ENCODE measurements around the gene DVL3. TPM values are rescaled to one million over a fixed set of nuclear protein-coding genes. Genes with fewer than 3 reads are reported as not detected.
A peak's percentile ranks its signal among the peaks of the same experiment; 100 is the strongest.

The DVL3 gene
- total RNA-seq, 1 experiment from 2014 or later, result 60.7 TPM

- peaks cover 9 to 34% of the 10 kb centered on the region in 2 experiments; a peak in 3 of 4 replicates for H3K4me1 ChIP-seq (ENCODE audit: control insufficient read depth in 1 of 2, insufficient read depth in 2 of 2, low read length in 2 of 2)
- H3K27me3 ChIP-seq (ENCODE audit: insufficient read depth, low read length), result no peaks in the 10 kb centered on the region
- peak overlapping the region; percentile 89 to 91 for H3K4me3 ChIP-seq (replicated peaks in 1 of 2; ENCODE audit: low read depth in 1 of 2, low read length in 2 of 2)
- RAD21 ChIA-PET (ENCODE audit: low non-redundant PET in 1 of 2, low total read pairs in 2 of 2, uncharacterized antibody in 2 of 2, unreplicated experiment in 2 of 2), result no interaction called here
- no peaks in the 10 kb centered on the region for H4K20me1 ChIP-seq (ENCODE audit: insufficient read depth)
- peak overlapping the region; percentile 89 for H3K9ac ChIP-seq (ENCODE audit: low read length)
- H3K4me2 ChIP-seq (ENCODE audit: low read length), result peak overlapping the region; percentile 91
- no peaks in the 10 kb centered on the region for H3K9me2 ChIP-seq (ENCODE audit: insufficient read depth)
- H3K36me3 ChIP-seq (ENCODE audit: control insufficient read depth in 1 of 2, insufficient read depth in 2 of 2, low read length in 2 of 2), result no peaks in the 10 kb centered on the region; a peak in 2 of 4 replicates
- peak overlapping the region; percentile 64 for H2AFZ ChIP-seq (ENCODE audit: low read depth, low read length, poor library complexity, severe bottlenecking)
- POLR2A ChIA-PET, result interaction anchor here (1.2 to 1.4 kb wide), 4 partner anchors 11 to 48 kb away, joined by 3 to 7 read pairs (median 4); partner anchors contain the start of gene AP2M1
- H3K27ac ChIP-seq (ENCODE audit: low read depth, low read length), result peak overlapping the region; percentile 71
- intact Hi-C loops (cut with micrococcal nuclease), result loop anchor here (2.0 to 5.0 kb wide), 2 partner anchors 41 to 237 kb away; partner anchors contain the start of gene AP2M1
- H3K79me2 ChIP-seq (ENCODE audit: insufficient read depth, low read length), result peaks cover 45% of the 10 kb centered on the region
- DNase-seq (ENCODE audit: low read depth, low spot score), result peak; percentile 85
- CTCF ChIA-PET, result interaction anchor here (0.7 to 1.8 kb wide), 3 partner anchors 10 to 239 kb away, joined by 3 to 6 read pairs (median 3); no protein-coding TSS in a partner anchor
- ATAC-seq, result peak; percentile 78
- BruUV-seq (replicated peaks), result no TSS peak
- no peaks in the 10 kb centered on the region for H3K9me3 ChIP-seq (ENCODE audit: control insufficient read depth in 1 of 2, insufficient read depth in 1 of 2, low read depth in 1 of 2, low read length in 2 of 2)
- TF ChIP-seq ZNF274 (IDR thresholded peaks at IDR 0.05; ENCODE audit: low read depth, low read length) (no peak), ATF3 (IDR thresholded peaks at IDR 0.05) (no peak), ELF1 (IDR thresholded peaks at IDR 0.05; ENCODE audit: borderline replicate concordance, low read depth) (peak; percentile 48; the same call in 1 of the 2 replicates), REST (IDR thresholded peaks at IDR 0.05; ENCODE audit: low read depth) (no peak), FOSL1 (IDR thresholded peaks at IDR 0.05; ENCODE audit: low read depth) (no peak), EZH2phosphoT487 (IDR thresholded peaks at IDR 0.05; ENCODE audit: borderline replicate concordance) (no peak), RAD21 (IDR thresholded peaks at IDR 0.05; ENCODE audit: low read depth) (no peak), CTCF (IDR thresholded peaks at IDR 0.05 in 2 of 3, conservative IDR thresholded peaks at IDR 0.05 in 1 of 3; ENCODE audit: borderline replicate concordance in 1 of 3, insufficient read depth in 1 of 3, low read depth in 2 of 3, low read length in 2 of 3) (no peak), JUND (IDR thresholded peaks at IDR 0.05) (no peak), TCF7L2 (IDR thresholded peaks at IDR 0.05; ENCODE audit: borderline replicate concordance, extremely low read depth, insufficient read depth, insufficient read length) (peak; percentile 26), CBX3 (IDR thresholded peaks at IDR 0.05; ENCODE audit: low read depth) (peak; percentile 87; the same call in 1 of the 2 replicates), EGR1 (IDR thresholded peaks at IDR 0.05; ENCODE audit: low read depth) (no peak), CEBPB (IDR thresholded peaks at IDR 0.05; ENCODE audit: low read depth) (no peak), SRF (IDR thresholded peaks at IDR 0.05; ENCODE audit: low read depth) (no peak), POLR2AphosphoS5 (IDR thresholded peaks at IDR 0.05; ENCODE audit: low read depth, low read length) (peak; percentile 70), POLR2A (IDR thresholded peaks at IDR 0.05; ENCODE audit: borderline replicate concordance, extremely low read depth, insufficient read depth, insufficient read length) (peak; percentile 64), MAX (IDR thresholded peaks at IDR 0.05) (peak; percentile 99), ZFX (IDR thresholded peaks at IDR 0.05) (no peak), SP1 (IDR thresholded peaks at IDR 0.05; ENCODE audit: low read depth) (peak; percentile 42; the same call in 1 of the 2 replicates), SIN3A (IDR thresholded peaks at IDR 0.05; ENCODE audit: low read depth) (peak; percentile 69; the same call in 1 of the 2 replicates), YY1 (IDR thresholded peaks at IDR 0.05; ENCODE audit: extremely low read depth, insufficient replicate concordance, low read depth, low read length) (peak; percentile 70)
Observed at GRCh38 chr3:184133840-184134745, 21.1 kb upstream of the DVL3 start.
